ENCODE results near the gene LRP3. TPM values are rescaled to one million over a fixed set of nuclear protein-coding genes. Genes with fewer than 3 reads are reported as not detected.

Gene LRP3
- total and polyA plus RNA-seq, 2 of the 13 experiments (the other 11 are each of a cell fraction or from before 2014, with no cell fraction given) = 17.6 to 51.6 TPM

GRCh38 chr19:33193865-33194362, at the start of gene LRP3 (continued):
- TF ChIP-seq HMGXB3 (CRISPR knock-in tag; IDR thresholded peaks at IDR 0.05; ENCODE audit: borderline replicate concordance) (no peak), ZNF687 (CRISPR knock-in tag; IDR thresholded peaks at IDR 0.05) (peak; percentile 41), REST (IDR thresholded peaks at IDR 0.05; ENCODE audit: borderline replicate concordance in 1 of 2, low read depth in 1 of 2, low read length in 2 of 2) (peak in 1 of 2 experiments; percentile 28; a peak in 2 of 4 replicates), MAX (IDR thresholded peaks at IDR 0.05) (peak; percentile 45; the same call in 1 of the 2 replicates), ZFX (CRISPR knock-in tag; IDR thresholded peaks at IDR 0.05; ENCODE audit: low read depth) (peak; percentile 28; the same call in 1 of the 2 replicates), TFDP2 (CRISPR knock-in tag; IDR thresholded peaks at IDR 0.05) (peak; percentile 49; the same call in 1 of the 2 replicates), TFDP1 (CRISPR knock-in tag; IDR thresholded peaks at IDR 0.05; ENCODE audit: borderline replicate concordance) (peak; percentile 69; the same call in 1 of the 2 replicates), POLR2A (IDR thresholded peaks at IDR 0.05; ENCODE audit: insufficient read depth in 1 of 2, low read depth in 2 of 2, low read length in 2 of 2) (peak in 1 of 2 experiments; percentile 38; a peak in 1 of 4 replicates), SAP130 (CRISPR knock-in tag; IDR thresholded peaks at IDR 0.05; ENCODE audit: low read depth) (peak; percentile 55; the same call in 1 of the 2 replicates), CC2D1A (CRISPR knock-in tag; IDR thresholded peaks at IDR 0.05) (no peak)
